Prostate gland (tissue), 2 donors: ENCODE results near the gene DNAJA2. TPM values are rescaled to one million over a fixed set of nuclear protein-coding genes. Genes with fewer than 3 reads are reported as not detected.
"Not testable (repeated sequence)": the region's sequence is repeated elsewhere in the genome, so short reads cannot be mapped to it uniquely, and the experiment has no call there.

Experiments used
- DNase-seq: peaks from one replicate; pipeline ENCODE4 v3.0.0-alpha.2; 2019; ENCODE audit warnings: low spot score
- H3K27ac ChIP-seq, 2 donors: fragments of 200-600 bp; sonication (generic); 2 replicates each; pipeline ENCODE4 v1.5.1; 2017 to 2019
- H3K27me3 ChIP-seq: fragments of 200-600 bp; sonication (generic); replicated peaks from 2 replicates; pipeline ENCODE4 v1.5.1; 2019; ENCODE audit not compliant: insufficient read depth
- H3K36me3 ChIP-seq, 2 donors: fragments of 200-600 bp; sonication (generic); 1 replicate in 1 of 2; 2 replicates in 1 of 2; pipeline versions ENCODE4 v1.5.1 to v1.8.1; 2017 to 2019
- H3K4me1 ChIP-seq: fragments of 200-600 bp; sonication (generic); replicated peaks from 2 replicates; pipeline ENCODE4 v1.5.1; 2019
- H3K4me3 ChIP-seq, 2 donors: fragments of 200-600 bp; sonication (generic); 2 replicates each; pipeline ENCODE4 v1.5.1; 2017 to 2019
- H3K9me3 ChIP-seq: fragments of 200-600 bp; sonication (generic); 2 replicates; pipeline ENCODE4 v1.5.1; 2017
- POLR2A ChIP-seq: fragments of 450-650 bp; IDR thresholded peaks from one replicate; pipeline ENCODE4 v1.6.1; 2016; ENCODE audit warnings: antibody characterized with exemption, mild to moderate bottlenecking
- POLR2AphosphoS5 ChIP-seq: sonication (generic); formaldehyde crosslinking; IDR thresholded peaks from one replicate; pipeline ENCODE4 v1.6.1; 2017; ENCODE audit warnings: antibody characterized with exemption
- WGBS: methylation state at CpG from one replicate; pipeline ENCODE4 v1.1.5; 2018; 5-methylcytosine and 5-hydroxymethylcytosine counted together
- intact Hi-C: fragments of 100-400 bp; cut with DNase I; formaldehyde crosslinking; loops from one replicate; pipeline ENCODE4 v1.14.2; 2022
- total RNA-seq, 2 donors: library from RNA; depleted of rRNA; stranded (reverse); fragments of >200 nt; gene quantifications; one replicate each; pipeline ENCODE4 v1.1.0, GENCODE V29; 2016
- TF ChIP-seq, protein P1 (sequence below), 4 experiments: fragments of 200-600 bp in 2 of 4; fragments of 450-650 bp in 2 of 4; sonication (generic) in 2 of 4; IDR thresholded peaks; 1 replicate in 3 of 4; 2 replicates in 1 of 4; pipeline ENCODE4 v1.5.1; 2016 to 2019; ENCODE audit warnings: antibody characterized with exemption in 4 of 4, mild to moderate bottlenecking in 2 of 4, moderate library complexity in 2 of 4

Gene DNAJA2
- total RNA-seq, 2 donors from 2014 or later = 41.1 to 64.4 TPM

- over 99% methylated on average over 4 of the region's 4 CpGs for WGBS
- DNase-seq = no peak
- no peak overlapping the region for H3K4me3 ChIP-seq
- H3K27ac ChIP-seq = no peak overlapping the region
- H3K9me3 ChIP-seq = no peaks in the 10 kb centered on the region
- no peaks in the 10 kb centered on the region for H3K27me3 ChIP-seq
- no peaks in the 10 kb centered on the region for H3K36me3 ChIP-seq
- TF ChIP-seq POLR2AphosphoS5 = no peak
- TF ChIP-seq POLR2A = no peak
- TF ChIP-seq, protein P1, sequence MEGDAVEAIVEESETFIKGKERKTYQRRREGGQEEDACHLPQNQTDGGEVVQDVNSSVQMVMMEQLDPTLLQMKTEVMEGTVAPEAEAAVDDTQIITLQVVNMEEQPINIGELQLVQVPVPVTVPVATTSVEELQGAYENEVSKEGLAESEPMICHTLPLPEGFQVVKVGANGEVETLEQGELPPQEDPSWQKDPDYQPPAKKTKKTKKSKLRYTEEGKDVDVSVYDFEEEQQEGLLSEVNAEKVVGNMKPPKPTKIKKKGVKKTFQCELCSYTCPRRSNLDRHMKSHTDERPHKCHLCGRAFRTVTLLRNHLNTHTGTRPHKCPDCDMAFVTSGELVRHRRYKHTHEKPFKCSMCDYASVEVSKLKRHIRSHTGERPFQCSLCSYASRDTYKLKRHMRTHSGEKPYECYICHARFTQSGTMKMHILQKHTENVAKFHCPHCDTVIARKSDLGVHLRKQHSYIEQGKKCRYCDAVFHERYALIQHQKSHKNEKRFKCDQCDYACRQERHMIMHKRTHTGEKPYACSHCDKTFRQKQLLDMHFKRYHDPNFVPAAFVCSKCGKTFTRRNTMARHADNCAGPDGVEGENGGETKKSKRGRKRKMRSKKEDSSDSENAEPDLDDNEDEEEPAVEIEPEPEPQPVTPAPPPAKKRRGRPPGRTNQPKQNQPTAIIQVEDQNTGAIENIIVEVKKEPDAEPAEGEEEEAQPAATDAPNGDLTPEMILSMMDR (IDR thresholded peaks at IDR 0.05) = no peak
- no peaks in the 10 kb centered on the region for H3K4me1 ChIP-seq
- intact Hi-C loops = no loop called here
Observed at GRCh38 chr16:47008174-47008573, 34.7 kb upstream of the DNAJA2 start.

DNA sequence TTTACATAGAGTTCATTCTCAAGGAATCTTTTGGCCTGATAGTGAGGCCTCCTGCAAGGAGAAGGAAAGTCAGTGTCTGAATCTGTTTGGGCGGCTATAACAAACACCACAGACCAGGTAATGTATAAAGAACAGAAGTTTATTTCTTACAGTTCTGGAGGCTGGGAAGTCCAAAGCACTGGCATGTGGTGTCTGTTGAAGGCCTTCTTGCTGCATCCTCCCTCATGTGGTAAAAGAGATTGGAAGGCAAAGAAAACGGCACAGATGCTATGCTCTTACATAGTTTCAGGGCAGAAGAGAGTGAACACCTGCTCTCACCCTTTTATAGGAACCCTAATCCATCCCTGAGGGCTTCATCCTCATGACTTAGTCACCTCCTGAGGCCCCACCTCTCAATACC lies 31.2 kb upstream of the DNAJA2 start:
- DNase-seq = no peak
- no peaks in the 10 kb centered on the region for H3K4me1 ChIP-seq
- H3K27me3 ChIP-seq = no peaks in the 10 kb centered on the region
- intact Hi-C loops = no loop called here
- no peak overlapping the region for H3K4me3 ChIP-seq
- TF ChIP-seq POLR2A = no peak
- TF ChIP-seq, protein P1 (IDR thresholded peaks at IDR 0.05) = no peak
- H3K36me3 ChIP-seq = no peaks in the 10 kb centered on the region
- H3K27ac ChIP-seq = no peak overlapping the region
- 95% methylated on average over 2 of the region's 2 CpGs for WGBS
- H3K9me3 ChIP-seq = no peaks in the 10 kb centered on the region

DNA sequence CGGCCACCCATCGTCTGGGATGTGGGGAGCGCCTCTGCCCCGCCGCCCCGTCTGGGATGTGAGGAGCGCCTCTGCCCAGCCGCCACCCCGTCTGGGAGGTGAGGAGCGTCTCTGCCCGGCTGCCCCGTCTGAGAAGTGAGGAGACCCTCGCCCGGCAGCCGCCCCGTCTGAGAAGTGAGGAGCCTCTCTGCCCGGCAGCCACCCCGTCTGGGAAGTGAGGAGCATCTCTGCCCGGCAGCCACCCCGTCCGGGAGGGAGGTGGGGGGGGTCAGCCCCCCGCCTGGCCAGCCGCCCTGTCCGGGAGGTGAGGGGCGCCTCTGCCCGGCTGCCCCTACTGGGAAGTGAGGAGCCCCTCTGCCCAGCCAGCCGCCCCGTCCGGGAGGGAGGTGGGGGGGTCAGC lies 26.6 kb upstream of the DNAJA2 start:
- H3K36me3 ChIP-seq, intact Hi-C loops, DNase-seq, H3K4me1 ChIP-seq, H3K4me3 ChIP-seq, H3K27me3 ChIP-seq, H3K9me3 ChIP-seq, H3K27ac ChIP-seq: not testable (repeated sequence)
- 96% methylated on average over 8 of the region's 29 CpGs for WGBS

DNA sequence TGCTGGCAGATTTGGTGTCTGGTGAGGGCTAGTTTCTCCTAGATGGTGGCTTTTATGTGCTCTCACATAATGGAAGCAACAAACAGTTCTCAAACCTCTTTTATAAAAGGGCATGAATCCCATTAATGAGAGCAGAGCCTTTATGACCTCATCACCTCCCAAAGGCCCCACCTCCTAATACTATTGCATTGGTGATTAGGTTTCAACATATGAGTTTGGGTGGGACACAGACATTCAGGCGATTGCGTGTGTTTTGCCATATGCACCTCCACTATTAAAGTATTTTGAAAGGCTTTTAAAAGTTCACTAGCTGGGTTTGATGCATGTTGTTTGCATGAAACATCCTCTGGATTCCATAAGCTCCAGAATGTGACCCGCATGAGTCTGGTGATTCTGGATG lies 24.4 kb upstream of the DNAJA2 start:
- H3K27ac ChIP-seq = no peak overlapping the region
- WGBS = 97% methylated on average over 3 of the region's 3 CpGs
- TF ChIP-seq POLR2AphosphoS5 (no peak), POLR2A (no peak)
- TF ChIP-seq, protein P1 (IDR thresholded peaks at IDR 0.05) = no peak
- H3K9me3 ChIP-seq = no peaks in the 10 kb centered on the region
- DNase-seq = no peak
- H3K27me3 ChIP-seq = no peaks in the 10 kb centered on the region
- intact Hi-C loops = no loop called here
- no peaks in the 10 kb centered on the region for H3K4me1 ChIP-seq
- H3K4me3 ChIP-seq = no peak overlapping the region
- H3K36me3 ChIP-seq = no peaks in the 10 kb centered on the region

DNA sequence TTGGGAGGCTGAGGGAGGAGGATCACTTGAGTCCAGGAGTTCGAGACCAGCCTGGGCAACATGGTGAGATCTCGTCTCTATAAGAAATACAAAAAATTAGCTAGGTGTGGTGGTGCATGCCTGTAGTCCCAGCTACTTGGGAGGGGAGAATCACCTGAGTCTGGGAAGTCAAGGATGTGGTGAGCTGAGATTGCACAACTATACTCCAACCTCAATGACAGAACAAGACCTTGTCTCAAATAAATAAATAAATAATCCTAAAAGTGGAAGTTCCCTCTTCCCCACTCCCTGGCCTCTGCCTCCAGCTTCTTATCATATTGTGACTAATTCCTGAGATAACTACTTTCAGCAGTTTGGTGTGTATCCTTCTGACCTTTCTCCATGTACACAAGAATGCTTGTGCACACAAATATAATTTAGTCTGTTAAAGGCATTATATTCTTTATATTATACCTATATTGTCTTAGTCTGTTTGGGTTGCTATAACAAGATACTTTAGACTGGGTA lies 23.5 kb upstream of the DNAJA2 start:
- TF ChIP-seq POLR2AphosphoS5 = no peak
- no peak for TF ChIP-seq POLR2A
- TF ChIP-seq, protein P1 (IDR thresholded peaks at IDR 0.05) = no peak
- Histone ChIP-seq H3K4me3 (no peak overlapping the region), H3K9me3 (no peaks in the 10 kb centered on the region), H3K27me3 (no peaks in the 10 kb centered on the region), H3K4me1 (no peaks in the 10 kb centered on the region), H3K27ac (no peak overlapping the region), H3K36me3 (no peaks in the 10 kb centered on the region)
- no peak for DNase-seq
- intact Hi-C loops = no loop called here
- WGBS = 92% methylated on average over 2 of the region's 2 CpGs
